H7 (cell line): ENCODE results near the gene SV2B. TPM values are rescaled to one million over a fixed set of nuclear protein-coding genes. Genes with fewer than 3 reads are reported as not detected.
A peak's percentile ranks its signal among the peaks of the same experiment; 100 is the strongest.

ENCODE experiments used
- DNase-seq: peaks from one replicate; pipeline ENCODE4 v3.0.0; 2012
- H3K27me3 ChIP-seq: 2 replicates; pipeline ENCODE4 v1.6.0; 2011; ENCODE audit warnings: mild to moderate bottlenecking, low read length; ENCODE audit not compliant: control insufficient read depth, insufficient read depth
- H3K36me3 ChIP-seq: replicated peaks from 2 replicates; pipeline ENCODE4 v1.5.1; 2011; ENCODE audit warnings: low read length; ENCODE audit not compliant: control insufficient read depth, insufficient read depth
- H3K4me3 ChIP-seq: 2 replicates; pipeline ENCODE4 v1.5.1; 2011; ENCODE audit warnings: low read depth, mild to moderate bottlenecking, control low read depth, low read length, moderate library complexity; ENCODE audit not compliant: insufficient read depth
- total RNA-seq: library from RNA; depleted of rRNA; stranded (reverse); fragments of >200 nt; shearing (Covaris generic); gene quantifications from 2 replicates; pipeline ENCODE4 v1.2.3, GENCODE V29; 2014

The SV2B gene
- total RNA-seq, 1 experiment from 2014 or later: 0.03 TPM

- H3K27me3 ChIP-seq: no peaks in the 10 kb centered on the region; the same call in 1 of the 2 replicates
- no peak overlapping the region for H3K4me3 ChIP-seq
- no peaks in the 10 kb centered on the region for H3K36me3 ChIP-seq
- DNase-seq: no peak
Observed at GRCh38 chr15:91171334-91171733, 71.3 kb downstream of the SV2B start.

GRCh38 chr15:91182101-91182500, 82.0 kb downstream of the SV2B start:
- DNase-seq: no peak
- no peak overlapping the region for H3K4me3 ChIP-seq
- no peaks in the 10 kb centered on the region for H3K27me3 ChIP-seq
- no peaks in the 10 kb centered on the region for H3K36me3 ChIP-seq

DNA sequence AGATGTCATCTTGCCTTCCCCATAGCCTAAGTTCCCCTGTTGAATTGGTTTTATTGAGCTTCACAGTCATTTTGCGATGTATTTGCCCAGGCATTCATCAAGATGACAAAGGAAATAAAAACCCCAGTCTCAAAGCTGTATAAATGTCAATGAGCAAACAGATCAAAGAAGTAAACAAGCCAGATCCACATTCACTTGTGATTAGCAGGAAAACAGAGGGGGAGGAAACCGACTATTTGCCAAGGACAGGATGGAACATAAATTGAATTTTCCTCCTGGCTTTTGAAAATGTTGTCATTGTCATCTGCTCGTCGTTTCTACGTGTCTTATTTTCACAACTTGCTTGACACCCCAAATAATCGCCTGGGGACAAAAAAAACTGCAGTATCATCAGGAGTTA, 83.5 kb downstream of the SV2B start:
- Histone ChIP-seq H3K4me3 (no peak overlapping the region), H3K27me3 (no peaks in the 10 kb centered on the region), H3K36me3 (no peaks in the 10 kb centered on the region)
- no peak for DNase-seq

- DNase-seq: no peak
- H3K27me3 ChIP-seq: no peaks in the 10 kb centered on the region
- no peak overlapping the region for H3K4me3 ChIP-seq
- H3K36me3 ChIP-seq: no peaks in the 10 kb centered on the region
Observed at GRCh38 chr15:91184441-91184840, 84.4 kb downstream of the SV2B start.

GRCh38 chr15:91186904-91187656, 87.0 kb downstream of the SV2B start:
- peak; percentile 43 for DNase-seq
- no peaks in the 10 kb centered on the region for H3K27me3 ChIP-seq
- no peak overlapping the region for H3K4me3 ChIP-seq
- no peaks in the 10 kb centered on the region for H3K36me3 ChIP-seq

- no peak for DNase-seq
- Histone ChIP-seq H3K27me3 (no peaks in the 10 kb centered on the region), H3K4me3 (no peak overlapping the region), H3K36me3 (no peaks in the 10 kb centered on the region)
Observed at GRCh38 chr15:91192285-91192684, 92.2 kb downstream of the SV2B start.

DNA sequence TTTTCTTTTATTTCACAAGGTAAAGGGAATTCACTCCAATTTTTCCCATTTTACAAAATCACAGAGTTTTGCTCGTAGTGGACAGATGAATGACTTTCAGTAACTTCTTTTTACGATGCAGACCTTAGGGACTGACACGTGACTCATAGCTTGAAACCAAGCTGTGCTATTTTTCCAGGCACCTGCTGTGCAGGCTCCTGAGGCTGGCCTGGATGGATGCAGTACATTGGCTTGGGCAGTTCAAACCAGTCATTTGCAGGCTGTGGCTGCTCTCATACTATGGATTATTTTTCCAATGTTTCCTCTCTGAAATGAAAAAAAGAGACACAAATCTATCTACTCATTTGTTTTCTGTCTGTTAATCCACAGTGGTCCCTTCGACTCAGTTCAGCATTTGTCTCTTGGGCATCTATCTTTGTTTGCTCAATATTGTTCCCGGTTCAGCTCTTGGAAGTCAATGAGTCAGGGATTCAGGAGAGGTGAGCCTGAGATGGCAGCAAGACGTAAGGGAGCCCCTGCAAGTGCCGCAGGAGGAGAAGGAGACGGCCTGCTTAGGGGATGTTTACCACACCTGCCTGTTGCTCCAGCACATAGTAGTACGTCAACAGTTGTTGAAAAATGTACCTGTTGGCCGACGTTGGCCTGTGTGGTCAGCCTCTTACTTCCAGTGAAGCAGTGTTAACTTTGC, 92.8 kb downstream of the SV2B start:
- Histone ChIP-seq H3K4me3 (no peak overlapping the region), H3K27me3 (no peaks in the 10 kb centered on the region), H3K36me3 (no peaks in the 10 kb centered on the region)
- DNase-seq: peak; percentile 19

- no peaks in the 10 kb centered on the region for H3K27me3 ChIP-seq
- DNase-seq: no peak
- H3K4me3 ChIP-seq: no peak overlapping the region
- H3K36me3 ChIP-seq: no peaks in the 10 kb centered on the region
Observed at GRCh38 chr15:91193378-91193720, 93.3 kb downstream of the SV2B start.

DNA sequence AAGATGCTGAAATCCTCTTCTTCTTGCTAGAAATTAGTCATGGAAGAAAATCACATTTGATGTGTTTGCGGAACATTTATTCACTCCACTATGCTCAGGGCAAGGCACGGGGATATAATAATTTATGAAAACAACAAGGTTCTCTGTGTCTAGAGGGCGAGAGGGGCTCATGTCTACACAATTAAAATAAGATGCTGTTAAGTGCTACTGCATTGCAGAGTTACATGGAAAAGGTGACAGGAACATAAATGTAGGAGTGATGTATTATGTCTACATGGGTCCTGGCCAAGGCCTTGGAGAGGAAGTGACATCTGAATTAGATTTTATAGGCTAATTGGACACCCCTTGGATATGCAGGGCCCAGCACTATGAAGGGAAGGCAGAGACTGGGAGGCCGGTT, 96.1 kb downstream of the SV2B start:
- Histone ChIP-seq H3K4me3 (no peak overlapping the region), H3K27me3 (no peaks in the 10 kb centered on the region), H3K36me3 (no peaks in the 10 kb centered on the region)
- no peak for DNase-seq

- Histone ChIP-seq H3K4me3 (no peak overlapping the region), H3K27me3 (no peaks in the 10 kb centered on the region), H3K36me3 (no peaks in the 10 kb centered on the region)
- DNase-seq: no peak
Observed at GRCh38 chr15:91196768-91197167, 96.7 kb downstream of the SV2B start.

DNA sequence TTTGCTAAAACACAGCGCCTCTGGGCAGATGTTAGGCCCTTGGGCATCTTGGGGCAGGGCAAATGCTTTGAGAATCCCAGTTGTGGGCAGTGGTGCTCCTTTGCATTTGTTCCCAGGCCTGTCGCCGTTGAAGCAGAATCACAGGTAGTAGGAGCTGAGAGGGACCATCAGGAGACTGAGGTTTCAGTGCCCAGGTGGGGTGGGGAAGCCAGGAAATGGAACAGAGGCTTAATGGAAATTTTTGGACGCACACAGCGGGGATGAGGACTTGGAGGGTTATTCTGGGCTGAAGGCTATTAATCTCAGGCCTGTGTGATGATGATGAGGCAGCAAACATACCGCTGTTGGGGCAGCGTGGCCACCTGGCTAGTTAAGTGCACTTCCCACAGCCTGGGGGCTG, 99.5 kb downstream of the SV2B start:
- no peaks in the 10 kb centered on the region for H3K27me3 ChIP-seq
- H3K36me3 ChIP-seq: no peaks in the 10 kb centered on the region
- no peak overlapping the region for H3K4me3 ChIP-seq
- DNase-seq: no peak

DNA sequence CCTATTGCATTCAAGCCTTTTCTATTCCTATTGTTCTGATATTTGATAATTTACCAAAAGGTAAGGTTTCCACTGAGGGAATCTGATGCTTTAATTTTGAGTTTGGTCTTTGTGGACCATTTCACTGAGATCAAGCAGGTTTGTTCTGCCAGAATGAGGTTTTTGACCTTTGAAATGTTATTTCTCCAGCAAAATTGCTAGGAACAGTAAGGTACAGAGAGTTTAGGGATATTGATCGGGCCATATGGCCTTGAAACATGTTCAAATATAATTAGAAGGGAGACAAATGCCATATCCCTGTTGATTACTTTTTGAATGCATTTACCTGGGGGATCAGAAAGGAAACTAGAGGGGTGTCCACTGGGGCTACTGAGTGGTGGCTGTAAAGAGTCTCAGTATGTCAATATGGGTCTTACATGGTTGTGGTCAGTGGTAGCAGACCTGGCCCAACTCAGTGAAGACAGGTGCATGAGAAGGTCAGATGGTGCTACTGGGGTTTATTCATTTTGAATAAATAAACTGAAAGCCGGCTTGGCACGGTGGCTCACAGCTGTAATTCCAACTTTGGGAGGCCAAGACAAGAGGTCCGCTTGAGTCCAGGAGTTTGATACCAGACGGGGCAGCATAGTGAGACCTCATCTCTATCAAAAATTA, 100.2 kb downstream of the SV2B start:
- no peak overlapping the region for H3K4me3 ChIP-seq
- no peaks in the 10 kb centered on the region for H3K27me3 ChIP-seq
- H3K36me3 ChIP-seq: no peaks in the 10 kb centered on the region
- no peak for DNase-seq

DNA sequence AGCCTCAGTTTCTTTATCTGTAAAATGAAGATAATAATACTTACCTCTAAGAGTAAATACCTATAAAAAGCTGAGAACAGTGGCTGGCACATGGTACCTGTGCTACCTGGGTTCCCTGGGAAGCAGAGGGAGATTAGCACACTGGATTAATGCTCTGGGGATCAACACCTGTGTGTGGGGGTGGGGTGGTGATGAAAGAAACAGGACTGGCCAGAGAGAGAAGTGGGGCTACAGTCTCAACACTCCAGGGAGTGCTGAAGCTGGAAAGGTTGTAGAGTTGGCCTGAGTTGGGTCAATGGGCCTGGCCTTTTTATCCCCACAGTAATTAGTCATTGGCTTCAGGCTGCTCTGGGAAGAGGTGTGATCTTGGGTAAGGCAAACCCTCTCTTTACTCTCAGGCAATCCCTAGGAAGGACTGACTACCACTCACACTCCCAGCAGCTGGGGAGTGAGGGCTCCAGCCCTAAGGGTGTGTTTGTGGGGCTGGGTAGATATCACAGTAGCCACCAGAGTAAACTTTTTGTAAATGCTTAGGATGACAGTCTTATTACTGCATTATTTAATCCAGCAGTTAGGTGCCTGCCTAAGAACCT, 102.5 kb downstream of the SV2B start:
- DNase-seq: no peak
- no peaks in the 10 kb centered on the region for H3K36me3 ChIP-seq
- H3K27me3 ChIP-seq: no peaks in the 10 kb centered on the region
- H3K4me3 ChIP-seq: no peak overlapping the region

DNA sequence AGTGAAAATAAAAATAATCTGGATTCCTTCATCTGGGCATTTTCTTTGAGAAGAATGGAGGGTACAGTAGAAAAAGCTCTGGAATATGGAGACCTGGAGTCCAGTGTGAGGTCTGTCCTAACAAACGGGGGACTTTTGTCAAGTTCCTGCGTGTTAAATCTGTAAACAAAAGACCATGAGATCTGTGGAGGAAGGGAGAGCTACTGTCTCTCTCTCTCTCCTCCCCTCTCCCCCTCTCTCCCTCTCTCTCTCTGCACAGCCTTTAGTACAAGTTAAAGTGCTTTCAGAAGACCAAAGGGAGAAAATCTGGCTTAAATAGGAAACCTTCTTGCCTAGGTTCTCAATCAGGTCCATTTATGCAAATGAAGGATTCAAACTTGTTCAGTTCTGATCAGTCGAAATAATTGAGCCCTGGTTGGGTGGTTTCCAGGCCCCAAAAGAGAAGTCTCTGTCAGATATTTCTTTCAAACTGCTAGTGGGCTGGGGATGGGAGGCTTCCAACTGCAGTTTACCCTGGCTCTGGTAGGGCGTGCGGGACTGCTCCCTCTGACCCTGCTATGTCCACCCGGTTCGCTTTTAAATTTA, 103.7 kb downstream of the SV2B start:
- Histone ChIP-seq H3K36me3 (no peaks in the 10 kb centered on the region), H3K4me3 (no peak overlapping the region), H3K27me3 (no peaks in the 10 kb centered on the region)
- DNase-seq: no peak
